Measurements from ENCODE around the gene IL18RAP. TPM values are rescaled to one million over a fixed set of nuclear protein-coding genes. Genes with fewer than 3 reads are reported as not detected.

IL18RAP gene
- total RNA-seq, 4 donors from 2014 or later = 1.9 to 59.9 (median 5.4) TPM

DNA sequence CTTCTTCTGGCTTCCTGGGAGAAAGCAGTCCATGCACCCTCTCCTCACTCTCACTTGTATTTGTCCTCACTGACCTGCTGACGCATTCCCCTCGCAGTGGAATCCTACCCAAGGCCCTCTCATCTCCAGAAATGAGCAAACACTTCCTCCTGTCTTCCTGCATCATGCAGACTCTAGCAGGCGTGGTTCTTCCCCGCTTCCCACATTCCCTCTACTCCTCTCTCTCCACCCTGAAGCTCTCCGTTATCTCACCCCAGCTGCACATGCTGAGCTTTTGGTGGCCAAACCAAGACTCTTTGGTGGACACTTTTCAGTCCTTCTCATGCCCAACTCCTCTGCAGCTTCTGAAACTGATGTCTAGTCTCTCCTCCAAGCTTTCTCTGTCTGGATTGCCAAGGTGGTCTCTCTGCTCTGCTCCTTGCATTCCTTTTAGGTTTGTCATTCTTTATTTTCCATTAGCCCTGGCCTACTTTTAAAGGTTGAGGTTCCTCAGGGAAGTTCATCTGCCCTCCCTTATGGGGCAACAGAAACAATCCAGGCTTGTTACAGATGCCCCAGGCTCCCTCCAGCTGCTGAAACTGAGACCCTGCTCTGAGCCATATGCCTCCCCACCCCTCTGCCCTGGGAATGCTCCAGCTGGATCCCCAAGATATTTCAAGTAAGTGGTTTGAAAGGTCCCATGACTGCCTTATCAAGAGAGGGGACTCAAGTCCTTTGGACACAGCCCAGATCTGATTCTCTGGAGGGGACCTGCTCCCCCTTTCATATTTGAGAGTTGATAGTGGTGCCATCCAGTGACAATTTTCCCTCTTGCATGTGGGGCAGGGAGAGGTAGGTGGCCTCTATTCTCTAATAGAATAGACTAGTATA, 835 bp upstream of the IL18RAP start:
- TF ChIP-seq, protein P1, sequence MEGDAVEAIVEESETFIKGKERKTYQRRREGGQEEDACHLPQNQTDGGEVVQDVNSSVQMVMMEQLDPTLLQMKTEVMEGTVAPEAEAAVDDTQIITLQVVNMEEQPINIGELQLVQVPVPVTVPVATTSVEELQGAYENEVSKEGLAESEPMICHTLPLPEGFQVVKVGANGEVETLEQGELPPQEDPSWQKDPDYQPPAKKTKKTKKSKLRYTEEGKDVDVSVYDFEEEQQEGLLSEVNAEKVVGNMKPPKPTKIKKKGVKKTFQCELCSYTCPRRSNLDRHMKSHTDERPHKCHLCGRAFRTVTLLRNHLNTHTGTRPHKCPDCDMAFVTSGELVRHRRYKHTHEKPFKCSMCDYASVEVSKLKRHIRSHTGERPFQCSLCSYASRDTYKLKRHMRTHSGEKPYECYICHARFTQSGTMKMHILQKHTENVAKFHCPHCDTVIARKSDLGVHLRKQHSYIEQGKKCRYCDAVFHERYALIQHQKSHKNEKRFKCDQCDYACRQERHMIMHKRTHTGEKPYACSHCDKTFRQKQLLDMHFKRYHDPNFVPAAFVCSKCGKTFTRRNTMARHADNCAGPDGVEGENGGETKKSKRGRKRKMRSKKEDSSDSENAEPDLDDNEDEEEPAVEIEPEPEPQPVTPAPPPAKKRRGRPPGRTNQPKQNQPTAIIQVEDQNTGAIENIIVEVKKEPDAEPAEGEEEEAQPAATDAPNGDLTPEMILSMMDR (IDR thresholded peaks at IDR 0.05) = no peak
- no peak for DNase-seq (ENCODE audit: low spot score)
- no peak for ATAC-seq (ENCODE audit: low FRiP score)

DNA sequence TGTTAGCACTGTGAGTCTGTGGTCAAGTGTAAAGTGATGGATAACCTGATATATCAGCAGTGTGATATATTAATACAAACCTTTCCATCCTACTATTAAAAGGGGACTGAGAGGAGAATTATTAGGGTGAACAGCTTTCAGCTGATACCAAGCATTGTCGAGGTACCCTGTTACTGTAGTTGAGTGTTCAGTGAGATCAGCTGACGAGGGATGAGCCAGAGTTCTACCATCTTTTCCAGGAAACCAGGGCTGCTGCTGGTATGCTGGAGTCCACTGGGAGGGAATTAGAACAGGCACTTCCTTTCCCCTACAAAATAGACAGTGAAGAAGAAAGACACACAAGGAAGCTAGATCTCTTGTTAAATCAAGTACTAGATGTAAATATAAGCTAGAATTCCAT, 408 bp downstream of the IL18RAP start:
- no peak for ATAC-seq (ENCODE audit: low FRiP score)
- DNase-seq (ENCODE audit: low spot score) = no peak
- TF ChIP-seq, protein P1 (IDR thresholded peaks at IDR 0.05) = no peak

DNA sequence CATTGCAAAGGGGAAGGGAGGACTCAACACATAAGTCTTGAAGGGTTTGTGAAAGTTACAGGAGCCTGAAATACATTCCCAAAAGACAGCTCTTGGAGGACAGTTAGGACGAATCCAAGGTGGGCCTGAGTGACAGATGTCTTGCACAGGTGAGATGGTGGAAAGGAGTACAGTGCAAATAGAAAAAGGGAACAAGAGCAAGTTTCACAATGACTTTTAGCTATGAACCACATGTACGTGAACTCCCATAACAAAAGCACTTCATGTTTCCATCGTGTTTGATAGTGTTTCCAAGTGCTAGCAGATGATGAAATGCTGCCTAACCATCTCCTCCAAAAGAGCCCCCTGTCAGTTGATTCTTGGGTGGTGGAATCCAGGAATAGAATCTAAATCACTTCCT, 1.8 kb downstream of the IL18RAP start:
- DNase-seq (ENCODE audit: low spot score) = no peak
- no peak for ATAC-seq (ENCODE audit: low FRiP score)
- TF ChIP-seq, protein P1 (IDR thresholded peaks at IDR 0.05) = no peak

DNA sequence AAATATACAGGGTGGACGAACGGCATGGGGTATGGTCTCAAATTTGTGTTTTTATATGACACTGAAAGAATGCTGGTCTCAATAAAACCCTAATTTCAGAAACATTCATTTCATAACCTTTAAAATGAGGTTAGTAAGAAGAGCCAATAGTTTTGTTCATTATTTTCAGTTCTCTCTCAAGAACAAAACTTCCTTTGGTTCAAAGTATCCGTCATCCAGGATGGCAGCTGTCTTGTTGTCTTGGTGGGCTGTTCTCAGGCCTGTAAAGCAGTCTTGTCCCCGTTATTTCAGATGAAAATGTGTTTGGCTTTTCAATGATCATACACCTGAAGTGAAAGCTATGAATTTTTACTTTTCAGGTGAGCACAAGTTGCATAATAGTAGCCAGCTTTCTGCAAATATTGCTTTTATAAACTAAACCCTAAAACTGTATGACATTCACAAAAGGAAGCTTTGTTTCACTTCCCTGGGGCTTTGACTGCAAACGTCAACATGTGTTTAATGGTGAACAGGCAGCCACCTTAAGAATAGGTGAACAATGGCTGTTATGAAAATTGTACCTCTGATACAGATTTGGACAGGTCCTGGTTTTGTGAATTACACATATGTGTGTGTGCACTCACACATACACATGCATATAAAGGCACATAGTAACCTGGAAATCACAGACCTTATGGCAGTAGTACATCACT, 2.6 kb downstream of the IL18RAP start:
- DNase-seq (ENCODE audit: low spot score) (no peak), ATAC-seq (ENCODE audit: low FRiP score) (no peak)
- TF ChIP-seq, protein P1 (IDR thresholded peaks at IDR 0.05) = no peak

DNA sequence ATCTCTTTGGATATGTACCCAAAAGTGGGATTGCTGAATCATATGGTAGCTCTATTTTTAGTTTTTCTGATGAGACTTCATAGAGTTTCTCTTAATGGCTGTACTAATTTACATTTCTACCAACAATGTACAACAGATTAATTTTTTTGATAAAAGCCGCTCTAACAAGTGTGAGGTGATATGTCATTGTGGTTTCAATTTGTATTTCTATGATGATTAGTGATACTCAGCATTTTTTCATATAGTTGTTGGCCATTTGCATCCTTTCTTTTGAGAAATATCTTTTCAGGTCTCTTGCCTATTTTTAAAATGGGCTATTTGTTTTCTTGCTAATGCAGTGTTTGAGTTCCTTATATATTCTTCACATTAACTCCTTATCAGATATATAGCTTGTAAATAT, 4.3 kb downstream of the IL18RAP start:
- no peak for DNase-seq (ENCODE audit: low spot score)
- TF ChIP-seq, protein P1 (IDR thresholded peaks at IDR 0.05) = no peak
- ATAC-seq (ENCODE audit: low FRiP score) = no peak

DNA sequence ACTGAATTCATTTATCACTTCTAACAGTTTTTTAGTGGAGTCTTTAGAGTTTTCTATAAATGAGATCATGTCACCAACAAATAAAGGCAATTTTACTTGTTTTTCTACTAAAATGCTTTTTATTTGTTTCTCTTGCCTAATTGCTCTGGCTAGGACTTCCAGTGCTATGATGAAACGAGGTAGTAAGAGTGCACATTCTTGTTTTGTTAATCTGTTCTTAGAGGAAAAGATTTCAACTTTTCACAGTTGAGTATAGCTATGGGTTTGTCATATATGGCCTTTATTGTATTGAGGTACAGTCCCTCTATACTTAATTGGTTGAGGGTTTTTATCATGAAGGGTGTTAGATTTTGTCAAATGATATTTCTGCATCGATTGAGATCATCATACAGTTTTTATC, 5.6 kb downstream of the IL18RAP start:
- ATAC-seq (ENCODE audit: low FRiP score) (no peak), DNase-seq (ENCODE audit: low spot score) (no peak)
- TF ChIP-seq, protein P1 (IDR thresholded peaks at IDR 0.05) = no peak

All from omental fat pad (tissue), 4 donors.